GM21786 (cell line): ENCODE results near the gene DONSON.

Experiments used
- ATAC-seq: cut with Tn5 transposase; IDR thresholded peaks from one replicate; pipeline ENCODE4 v1.9.1; 2021; ENCODE audit not compliant: unreplicated experiment

The DONSON gene

GRCh38 chr21:33562389-33562788 lies 26.1 kb downstream of the DONSON start:
- ATAC-seq, result no peak

- no peak for ATAC-seq
Observed at GRCh38 chr21:33561373-33561772, 27.1 kb downstream of the DONSON start.

DNA sequence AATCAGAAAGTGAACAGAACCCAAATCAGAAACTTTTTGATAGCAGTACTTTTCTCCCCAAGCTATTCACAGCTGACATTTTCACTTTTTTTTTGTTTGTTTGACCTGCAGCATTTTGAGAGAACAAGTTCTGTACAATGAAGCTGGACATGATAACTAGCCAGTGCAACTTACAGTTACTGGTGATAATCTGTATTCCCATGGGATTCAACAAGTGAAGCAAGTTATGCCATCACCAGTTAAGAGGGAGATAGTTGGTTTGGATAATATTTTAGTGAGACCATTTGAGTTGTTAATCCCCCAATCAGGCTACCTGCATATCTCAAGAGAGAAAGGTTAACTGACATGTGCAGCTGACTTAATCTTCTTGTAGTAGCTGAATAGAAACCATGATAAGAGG lies 27.5 kb downstream of the DONSON start:
- no peak for ATAC-seq

DNA sequence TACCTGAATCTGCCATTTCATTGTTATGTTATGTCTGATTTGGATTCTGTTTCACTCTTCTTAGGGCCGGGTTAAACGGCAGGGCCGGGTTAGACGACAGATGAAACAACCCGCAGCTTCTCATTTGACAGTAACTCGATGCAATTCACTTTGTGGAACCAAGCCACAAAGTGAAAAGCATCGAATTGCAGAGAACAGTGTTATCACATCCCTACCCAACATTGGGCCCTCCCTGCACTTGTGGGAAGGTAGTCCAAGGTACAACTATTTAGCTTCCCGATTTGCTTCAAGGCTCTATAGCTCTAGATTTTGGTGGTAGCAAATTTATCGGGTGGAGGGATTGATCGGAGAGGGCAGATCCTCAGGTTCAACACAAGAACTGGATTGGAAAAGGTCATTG lies 28.7 kb downstream of the DONSON start:
- ATAC-seq, result no peak

DNA sequence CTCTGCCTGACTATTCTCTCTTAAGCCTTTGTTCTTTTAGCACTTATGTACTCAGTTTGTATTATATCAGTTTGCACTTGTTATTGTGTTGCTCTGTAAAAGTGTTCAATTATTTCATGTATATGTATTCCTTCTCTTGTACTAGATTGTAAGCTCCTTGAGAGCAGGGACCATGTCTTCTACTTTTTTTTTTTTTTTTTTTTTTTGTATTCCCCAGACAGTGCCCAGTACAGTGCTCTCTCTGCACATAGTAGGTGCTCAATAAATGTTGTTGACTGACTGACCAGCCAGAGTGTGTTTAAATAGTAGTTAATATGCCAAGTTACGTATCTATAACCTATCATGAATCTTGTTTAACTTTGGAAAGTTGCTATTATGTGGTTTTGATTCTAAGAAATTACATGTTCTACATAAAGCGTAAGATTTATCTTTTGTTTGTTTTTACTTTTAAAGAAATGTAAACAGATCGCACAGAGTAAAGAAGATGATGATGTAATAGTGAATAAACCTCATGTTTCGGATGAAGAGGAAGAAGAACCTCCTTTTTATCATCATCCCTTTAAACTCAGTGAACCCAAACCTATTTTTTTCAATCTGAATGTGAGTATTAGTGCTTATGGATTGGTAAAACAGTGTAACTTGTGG lies 29.6 kb downstream of the DONSON start:
- no peak for ATAC-seq

DNA sequence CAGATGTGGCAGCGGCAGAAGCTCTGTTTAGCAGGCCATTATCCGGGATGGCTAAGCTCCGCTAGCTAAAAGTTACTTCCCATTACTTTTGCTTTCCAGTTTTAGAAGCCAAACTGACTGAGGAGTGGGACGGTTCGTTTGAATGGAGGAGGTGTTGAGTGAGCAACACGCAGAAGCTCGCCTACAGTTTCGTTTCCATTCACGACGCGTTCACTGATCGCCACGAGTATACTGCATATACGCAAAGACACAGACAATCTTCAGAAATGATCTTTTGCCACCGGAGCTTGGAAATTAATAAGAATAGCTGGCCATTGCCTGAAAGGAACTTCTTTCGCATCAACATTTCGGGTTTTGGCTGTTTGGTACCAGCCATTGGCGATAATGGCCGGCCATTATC lies 31.0 kb downstream of the DONSON start:
- no peak for ATAC-seq

- no peak for ATAC-seq
Observed at GRCh38 chr21:33554982-33555344, 33.5 kb downstream of the DONSON start.

DNA sequence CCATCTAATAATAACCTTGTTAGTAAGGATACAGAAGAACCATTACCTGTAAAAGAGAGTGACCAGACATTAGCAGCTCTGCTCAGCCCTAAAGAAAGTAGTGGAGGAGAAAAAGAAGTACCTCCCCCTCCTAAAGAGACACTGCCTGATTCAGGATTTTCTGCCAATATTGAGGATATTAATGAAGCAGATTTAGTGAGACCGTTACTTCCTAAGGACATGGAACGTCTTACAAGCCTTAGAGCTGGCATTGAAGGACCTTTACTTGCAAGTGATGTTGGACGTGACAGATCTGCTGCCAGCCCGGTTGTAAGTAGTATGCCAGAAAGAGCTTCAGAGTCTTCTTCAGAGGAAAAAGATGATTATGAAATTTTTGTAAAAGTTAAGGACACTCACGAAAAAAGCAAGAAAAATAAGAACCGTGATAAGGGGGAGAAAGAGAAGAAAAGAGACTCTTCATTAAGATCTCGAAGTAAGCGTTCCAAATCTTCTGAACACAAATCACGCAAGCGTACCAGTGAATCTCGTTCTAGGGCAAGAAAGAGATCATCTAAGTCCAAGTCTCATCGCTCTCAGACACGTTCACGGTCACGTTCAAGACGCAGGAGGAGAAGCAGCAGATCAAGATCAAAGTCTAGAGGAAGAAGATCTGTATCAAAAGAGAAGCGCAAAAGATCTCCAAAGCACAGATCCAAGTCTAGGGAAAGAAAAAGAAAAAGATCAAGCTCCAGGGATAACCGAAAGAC lies 34.1 kb downstream of the DONSON start:
- ATAC-seq, result no peak

GRCh38 chr21:33552999-33553598 lies 35.4 kb downstream of the DONSON start:
- ATAC-seq, result no peak

DNA sequence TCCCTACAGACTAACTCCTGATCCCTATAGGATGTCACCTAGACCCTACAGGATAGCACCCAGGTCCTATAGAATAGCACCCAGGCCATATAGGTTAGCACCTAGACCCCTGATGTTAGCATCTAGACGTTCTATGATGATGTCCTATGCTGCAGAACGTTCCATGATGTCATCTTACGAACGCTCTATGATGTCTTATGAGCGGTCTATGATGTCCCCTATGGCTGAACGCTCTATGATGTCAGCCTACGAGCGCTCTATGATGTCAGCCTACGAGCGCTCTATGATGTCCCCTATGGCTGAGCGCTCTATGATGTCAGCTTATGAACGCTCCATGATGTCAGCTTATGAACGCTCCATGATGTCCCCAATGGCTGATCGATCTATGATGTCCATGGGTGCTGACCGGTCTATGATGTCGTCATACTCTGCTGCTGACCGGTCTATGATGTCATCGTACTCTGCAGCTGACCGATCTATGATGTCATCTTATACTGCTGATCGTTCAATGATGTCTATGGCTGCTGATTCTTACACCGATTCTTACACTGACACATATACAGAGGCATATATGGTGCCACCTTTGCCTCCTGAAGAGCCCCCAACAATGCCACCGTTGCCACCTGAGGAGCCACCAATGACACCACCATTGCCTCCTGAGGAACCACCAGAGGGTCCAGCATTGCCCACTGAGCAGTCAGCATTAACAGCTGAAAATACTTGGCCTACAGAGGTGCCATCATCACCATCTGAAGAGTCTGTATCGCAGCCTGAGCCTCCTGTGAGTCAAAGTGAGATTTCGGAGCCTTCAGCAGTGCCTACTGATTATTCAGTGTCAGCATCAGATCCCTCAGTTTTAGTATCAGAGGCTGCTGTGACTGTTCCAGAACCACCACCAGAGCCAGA lies 36.1 kb downstream of the DONSON start:
- no peak for ATAC-seq

- ATAC-seq, result no peak
Observed at GRCh38 chr21:33551664-33552063, 36.8 kb downstream of the DONSON start.

- ATAC-seq, result no peak
Observed at GRCh38 chr21:33550772-33551660, 37.5 kb downstream of the DONSON start.

DNA sequence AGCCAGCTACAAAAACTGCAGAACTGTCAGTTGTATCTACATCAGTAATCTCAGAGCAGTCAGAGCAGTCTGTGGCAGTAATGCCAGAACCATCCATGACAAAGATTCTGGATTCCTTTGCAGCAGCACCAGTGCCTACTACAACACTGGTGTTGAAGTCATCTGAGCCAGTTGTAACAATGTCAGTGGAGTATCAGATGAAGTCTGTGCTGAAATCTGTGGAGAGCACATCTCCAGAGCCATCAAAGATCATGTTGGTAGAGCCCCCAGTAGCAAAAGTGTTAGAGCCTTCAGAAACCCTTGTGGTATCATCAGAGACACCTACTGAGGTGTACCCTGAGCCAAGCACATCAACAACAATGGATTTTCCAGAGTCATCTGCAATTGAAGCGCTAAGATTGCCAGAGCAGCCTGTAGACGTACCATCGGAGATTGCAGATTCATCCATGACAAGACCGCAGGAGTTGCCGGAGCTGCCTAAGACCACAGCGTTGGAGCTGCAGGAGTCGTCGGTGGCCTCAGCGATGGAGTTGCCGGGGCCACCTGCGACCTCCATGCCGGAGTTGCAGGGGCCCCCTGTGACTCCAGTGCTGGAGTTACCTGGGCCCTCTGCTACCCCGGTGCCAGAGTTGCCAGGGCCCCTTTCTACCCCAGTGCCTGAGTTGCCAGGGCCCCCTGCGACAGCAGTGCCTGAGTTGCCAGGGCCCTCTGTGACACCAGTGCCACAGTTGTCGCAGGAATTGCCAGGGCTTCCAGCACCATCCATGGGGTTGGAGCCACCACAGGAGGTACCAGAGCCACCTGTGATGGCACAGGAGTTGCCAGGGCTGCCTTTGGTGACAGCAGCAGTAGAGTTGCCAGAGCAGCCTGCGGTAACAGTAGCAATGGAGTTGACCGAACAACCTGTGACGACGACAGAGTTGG lies 38.4 kb downstream of the DONSON start:
- no peak for ATAC-seq

DNA sequence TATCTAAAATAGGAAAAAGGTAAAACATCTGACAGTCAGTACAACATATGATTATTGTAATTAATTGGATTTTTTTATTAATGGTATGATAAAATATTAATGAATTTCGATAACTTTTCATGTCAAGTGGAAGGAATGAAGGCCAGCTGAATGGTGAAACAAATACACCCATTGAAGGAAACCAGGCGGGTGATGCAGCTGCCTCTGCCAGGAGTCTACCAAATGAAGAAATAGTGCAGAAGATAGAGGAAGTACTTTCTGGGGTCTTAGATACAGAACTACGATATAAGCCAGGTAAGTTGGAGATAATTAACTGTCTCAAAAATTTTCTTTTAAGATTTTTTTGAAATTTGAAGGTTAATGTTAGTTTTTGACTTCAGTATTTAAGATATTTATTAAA lies 42.4 kb downstream of the DONSON start:
- no peak for ATAC-seq

- no peak for ATAC-seq
Observed at GRCh38 chr21:33544451-33545195, 43.9 kb downstream of the DONSON start.

DNA sequence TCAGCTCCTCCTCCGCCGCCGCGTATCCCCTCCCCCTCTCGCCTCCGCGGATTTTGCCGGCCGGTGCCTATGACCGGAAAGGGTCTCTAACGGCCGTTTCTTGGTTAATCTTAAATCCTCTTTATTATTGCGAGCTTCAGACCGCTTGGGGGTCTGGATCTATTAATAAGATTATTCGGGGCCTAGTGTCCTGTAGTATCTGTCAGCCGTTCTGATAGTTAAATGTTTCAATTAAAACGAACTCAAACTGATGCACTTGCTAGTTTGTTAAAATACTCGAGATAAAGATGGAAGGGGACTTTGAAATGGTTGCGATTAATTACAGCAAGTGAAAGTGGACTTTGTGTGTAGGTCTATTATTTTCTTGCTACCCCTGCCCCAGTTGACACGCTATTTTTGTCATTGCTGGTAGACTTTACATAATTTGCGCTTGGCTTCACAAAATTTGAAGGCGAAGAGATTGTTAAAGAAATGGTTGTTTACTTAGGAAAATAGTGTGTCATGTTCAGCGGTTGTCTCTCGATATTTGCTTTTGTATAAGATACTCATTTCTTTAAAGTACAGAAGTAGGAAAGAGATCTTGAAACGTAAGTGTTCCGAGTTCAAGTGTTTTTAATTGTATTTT lies 44.9 kb downstream of the DONSON start:
- ATAC-seq, result no peak

DNA sequence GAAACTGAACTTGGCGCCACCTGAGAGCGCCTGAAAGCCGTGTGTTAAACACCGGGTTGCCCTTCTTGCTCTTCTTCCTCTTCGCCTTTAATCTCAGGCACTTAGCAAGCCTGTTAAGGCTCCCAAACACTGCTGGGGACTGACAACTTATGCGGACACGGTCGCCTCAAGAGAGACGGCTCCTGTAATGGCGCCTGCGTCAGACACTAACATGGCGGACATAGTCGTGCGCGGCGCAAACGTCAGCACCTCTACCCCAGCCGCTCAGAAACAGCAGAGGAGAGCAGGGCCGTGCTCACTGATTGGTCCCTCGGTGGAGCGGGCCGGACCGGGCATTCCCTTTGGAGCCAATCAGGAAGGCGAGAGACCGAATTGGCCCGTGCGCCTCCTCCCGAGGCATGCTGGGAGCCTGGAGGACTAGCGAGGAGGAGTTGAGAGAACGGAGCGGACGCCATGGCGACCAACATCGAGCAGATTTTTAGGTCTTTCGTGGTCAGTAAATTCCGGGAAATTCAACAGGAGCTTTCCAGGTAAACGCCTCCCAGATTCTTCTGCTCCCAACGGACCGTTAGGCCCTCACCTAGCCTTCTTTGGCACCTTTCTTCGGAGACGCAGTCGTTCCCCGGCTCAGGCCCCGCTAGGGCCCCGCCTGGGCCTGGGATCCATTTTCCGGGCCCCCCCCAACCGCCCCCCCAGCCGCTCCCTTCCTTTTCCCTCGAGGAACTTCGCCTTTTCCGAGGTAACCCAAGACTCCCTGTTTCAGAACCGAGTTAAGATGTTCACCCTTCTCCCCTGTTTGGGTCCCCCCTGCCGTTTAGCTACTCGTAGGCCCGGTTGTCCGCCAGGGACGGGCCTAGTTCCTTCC lies 45.6 kb downstream of the DONSON start, which contains the start of gene SON:
SON (plus strand) TSS at position 399 of the 865 bp plus-strand sequence; CDS start at position 454, 55 bp downstream.
- peak; percentile 92 for ATAC-seq
